Gastrocnemius medialis (tissue), 4 donors: ENCODE data around the gene NDUFA11.

ENCODE experiments used
- CTCF ChIP-seq, 5 experiments: fragments of 450-650 bp in 3 of 5; fragments of 200-600 bp in 2 of 5; sonication (generic) in 2 of 5; IDR thresholded peaks in 4 of 5; conservative IDR thresholded peaks in 1 of 5; 1 replicate in 4 of 5; 2 replicates in 1 of 5; pipeline ENCODE4 v1.5.1; 2016 to 2019; ENCODE audit warnings: antibody characterized with exemption in 5 of 5, mild to moderate bottlenecking in 3 of 5, moderate library complexity in 3 of 5
- POLR2A ChIP-seq, 2 donors: fragments of 450-650 bp; IDR thresholded peaks; one replicate each; pipeline ENCODE4 v1.6.1; 2017; ENCODE audit warnings: antibody characterized with exemption in 2 of 2, mild to moderate bottlenecking in 2 of 2, moderate library complexity in 2 of 2

GRCh38 chr19:5890099-5890498 is 13.5 kb downstream of the NDUFA11 start:
- TF ChIP-seq CTCF (IDR thresholded peaks at IDR 0.05 in 4 of 5, conservative IDR thresholded peaks at IDR 0.05 in 1 of 5) = no peak
- no peak for TF ChIP-seq POLR2A (IDR thresholded peaks at IDR 0.05)
